Mesothelial cell of epicardium (in vitro differentiated cells): ENCODE data around the gene OR51D1. TPM values are rescaled to one million over a fixed set of nuclear protein-coding genes. Genes with fewer than 3 reads are reported as not detected.

Experiments used
- DNase-seq, 2 experiments: peaks; one replicate each; pipeline ENCODE4 v3.0.0; 2021; ENCODE audit warnings: low spot score in 2 of 2; ENCODE audit not compliant: unreplicated experiment in 2 of 2
- H3K27ac Mint-ChIP-seq: 2 replicates; pipeline ENCODE4 v1.8.0; 2021; ENCODE audit warnings: mixed read lengths
- H3K27me3 Mint-ChIP-seq: 2 replicates; pipeline ENCODE4 v1.8.0; 2021; ENCODE audit warnings: low read depth, mixed read lengths
- H3K36me3 Mint-ChIP-seq: 2 replicates; pipeline ENCODE4 v1.8.0; 2021; ENCODE audit warnings: mixed read lengths
- H3K4me1 Mint-ChIP-seq: 2 replicates; pipeline ENCODE4 v1.8.0; 2021; ENCODE audit warnings: mixed read lengths
- H3K4me3 Mint-ChIP-seq: 2 replicates; pipeline ENCODE4 v1.8.0; 2021; ENCODE audit warnings: mild to moderate bottlenecking, moderate library complexity, mixed read lengths
- H3K9me3 Mint-ChIP-seq: 2 replicates; pipeline ENCODE4 v1.8.0; 2021; ENCODE audit warnings: mixed read lengths
- total RNA-seq: library from RNA; stranded (reverse); gene quantifications from 3 replicates; pipeline ENCODE4 v1.2.1, GENCODE V29; 2021
- TF ChIP-seq, protein P1 (sequence below): fragments of 200-600 bp; sonication (generic); IDR thresholded peaks from one replicate; pipeline ENCODE4 v1.5.0; 2021; ENCODE audit warnings: antibody characterized with exemption; ENCODE audit not compliant: unreplicated experiment

The OR51D1 gene
- total RNA-seq, 1 donor from 2014 or later: not detected

DNA sequence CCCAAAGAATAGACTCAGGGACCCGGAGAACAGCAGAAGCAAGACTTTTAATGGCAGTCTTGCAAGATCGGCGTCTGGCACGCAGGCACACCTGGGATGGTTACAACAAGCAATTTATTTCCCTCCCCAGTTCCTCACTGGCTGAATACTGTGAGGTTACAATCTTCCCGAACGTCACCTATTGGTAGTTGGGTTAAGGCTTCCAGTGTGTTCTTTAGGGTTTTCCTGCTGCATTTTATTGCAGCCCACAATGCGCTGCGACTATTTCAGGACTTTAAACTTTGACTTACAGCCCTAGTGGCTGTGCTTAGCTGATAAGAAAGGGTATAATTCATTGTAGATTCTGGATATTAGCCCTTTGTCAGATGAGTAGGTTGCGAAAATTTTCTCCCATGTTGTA, 17.8 kb upstream of the OR51D1 start:
- Mint-ChIP-seq H3K27me3 (peaks cover 21% of the 10 kb centered on the region), H3K4me3 (no peak overlapping the region), H3K36me3 (no peaks in the 10 kb centered on the region), H3K4me1 (no peaks in the 10 kb centered on the region), H3K9me3 (no peaks in the 10 kb centered on the region), H3K27ac (no peak overlapping the region)
- TF ChIP-seq, protein P1, sequence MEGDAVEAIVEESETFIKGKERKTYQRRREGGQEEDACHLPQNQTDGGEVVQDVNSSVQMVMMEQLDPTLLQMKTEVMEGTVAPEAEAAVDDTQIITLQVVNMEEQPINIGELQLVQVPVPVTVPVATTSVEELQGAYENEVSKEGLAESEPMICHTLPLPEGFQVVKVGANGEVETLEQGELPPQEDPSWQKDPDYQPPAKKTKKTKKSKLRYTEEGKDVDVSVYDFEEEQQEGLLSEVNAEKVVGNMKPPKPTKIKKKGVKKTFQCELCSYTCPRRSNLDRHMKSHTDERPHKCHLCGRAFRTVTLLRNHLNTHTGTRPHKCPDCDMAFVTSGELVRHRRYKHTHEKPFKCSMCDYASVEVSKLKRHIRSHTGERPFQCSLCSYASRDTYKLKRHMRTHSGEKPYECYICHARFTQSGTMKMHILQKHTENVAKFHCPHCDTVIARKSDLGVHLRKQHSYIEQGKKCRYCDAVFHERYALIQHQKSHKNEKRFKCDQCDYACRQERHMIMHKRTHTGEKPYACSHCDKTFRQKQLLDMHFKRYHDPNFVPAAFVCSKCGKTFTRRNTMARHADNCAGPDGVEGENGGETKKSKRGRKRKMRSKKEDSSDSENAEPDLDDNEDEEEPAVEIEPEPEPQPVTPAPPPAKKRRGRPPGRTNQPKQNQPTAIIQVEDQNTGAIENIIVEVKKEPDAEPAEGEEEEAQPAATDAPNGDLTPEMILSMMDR: no peak
- DNase-seq: no peak

GRCh38 chr11:4626207-4627099, 10.8 kb upstream of the OR51D1 start:
- H3K9me3 Mint-ChIP-seq: peaks cover 4% of the 10 kb centered on the region

DNA sequence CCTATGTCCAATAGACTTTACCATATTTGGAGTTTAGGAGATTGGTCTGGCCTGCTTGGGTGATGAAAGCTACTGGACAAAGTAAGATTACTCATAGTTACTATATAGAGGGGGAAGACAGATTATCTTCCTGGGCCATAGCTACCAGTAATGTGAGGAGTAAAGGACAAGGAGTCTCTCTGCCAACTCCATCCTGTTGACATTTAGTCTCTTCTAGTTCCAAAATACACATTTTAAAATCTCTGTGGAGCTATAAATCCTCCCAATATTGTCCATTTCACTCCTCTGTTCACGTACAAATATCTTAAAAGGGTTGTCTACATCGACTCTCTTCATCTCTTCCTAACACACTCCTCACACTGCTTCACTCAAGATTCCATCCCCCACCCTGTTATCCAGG, 1.1 kb upstream of the OR51D1 start:
- peaks cover 7% of the 10 kb centered on the region for H3K27me3 Mint-ChIP-seq
- TF ChIP-seq, protein P1: no peak
- no peak for DNase-seq
- H3K4me3 Mint-ChIP-seq: no peak overlapping the region
- no peak overlapping the region for H3K27ac Mint-ChIP-seq
- H3K9me3 Mint-ChIP-seq: peaks cover 5% of the 10 kb centered on the region
- H3K4me1 Mint-ChIP-seq: peaks cover 4% of the 10 kb centered on the region
- H3K36me3 Mint-ChIP-seq: no peaks in the 10 kb centered on the region

More at GRCh38 chr11:4626207-4627099, 10.8 kb upstream of the OR51D1 start:
- Mint-ChIP-seq H3K36me3 (no peaks in the 10 kb centered on the region), H3K27ac (no peak overlapping the region), H3K4me1 (no peaks in the 10 kb centered on the region), H3K27me3 (peaks cover 33% of the 10 kb centered on the region), H3K4me3 (no peak overlapping the region)
- TF ChIP-seq, protein P1: peak; percentile 82
- DNase-seq: peak; percentile 42 to 62

- Mint-ChIP-seq H3K4me1 (peaks cover 14% of the 10 kb centered on the region), H3K36me3 (no peaks in the 10 kb centered on the region), H3K27ac (no peak overlapping the region), H3K4me3 (no peak overlapping the region), H3K27me3 (peaks cover 5% of the 10 kb centered on the region), H3K9me3 (peaks cover 5% of the 10 kb centered on the region)
- TF ChIP-seq, protein P1: no peak
- no peak for DNase-seq
Measured at GRCh38 chr11:4637662-4638047, 378 bp downstream of the OR51D1 start.

GRCh38 chr11:4639931-4640330, 2.7 kb downstream of the OR51D1 start:
- Mint-ChIP-seq H3K36me3 (no peaks in the 10 kb centered on the region), H3K4me1 (peaks cover 18% of the 10 kb centered on the region), H3K4me3 (no peak overlapping the region), H3K27me3 (no peaks in the 10 kb centered on the region), H3K9me3 (peaks cover 5% of the 10 kb centered on the region), H3K27ac (no peak overlapping the region)
- DNase-seq: no peak
- TF ChIP-seq, protein P1: no peak
